ENCODE results near the gene TDO2. TPM values are rescaled to one million over a fixed set of nuclear protein-coding genes. Genes with fewer than 3 reads are reported as not detected.
"Not testable (repeated sequence)": the region's sequence is repeated elsewhere in the genome, so short reads cannot be mapped to it uniquely, and the experiment has no call there.

Gene TDO2
- total RNA-seq, 2 experiments from 2014 or later, result 0.16 to 0.18 TPM

- no peak overlapping the region for H3K4me3 Mint-ChIP-seq
- no peak overlapping the region for H3K27ac Mint-ChIP-seq
- no peaks in the 10 kb centered on the region for H3K4me1 Mint-ChIP-seq
- no peaks in the 10 kb centered on the region for H3K36me3 Mint-ChIP-seq
- DNase-seq, result no peak
- H3K9me3 Mint-ChIP-seq, result peaks cover 2% of the 10 kb centered on the region
- peaks cover 28% of the 10 kb centered on the region for H3K27me3 Mint-ChIP-seq
Measured at GRCh38 chr4:155891058-155891457, 12.4 kb upstream of the TDO2 start.

DNA sequence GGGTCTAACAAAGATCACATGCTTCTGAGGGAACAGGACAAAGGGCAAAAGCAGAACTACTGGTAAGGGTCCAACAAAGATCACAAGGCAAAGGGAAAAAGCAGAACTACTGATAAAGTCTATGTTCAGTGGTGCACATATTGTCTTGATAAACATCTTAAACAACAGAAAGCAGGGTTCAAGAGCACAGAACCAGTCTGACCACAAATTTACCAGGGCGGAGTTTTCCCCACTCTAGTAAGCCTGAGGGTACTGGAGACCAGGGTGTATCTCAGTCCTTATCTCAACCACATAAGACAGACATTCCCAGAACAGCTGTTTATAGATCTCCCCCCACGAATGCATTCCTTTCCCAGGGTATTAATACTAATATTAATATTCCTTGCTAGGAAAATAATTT is 5.1 kb upstream of the TDO2 start:
- not testable (repeated sequence) for H3K36me3 Mint-ChIP-seq, H3K27ac Mint-ChIP-seq, DNase-seq, H3K9me3 Mint-ChIP-seq, H3K4me3 Mint-ChIP-seq, H3K4me1 Mint-ChIP-seq, H3K27me3 Mint-ChIP-seq

GRCh38 chr4:155899891-155900290 is 3.6 kb upstream of the TDO2 start:
- Mint-ChIP-seq H3K36me3 (no peaks in the 10 kb centered on the region), H3K9me3 (peaks cover 7% of the 10 kb centered on the region), H3K4me1 (no peaks in the 10 kb centered on the region), H3K27me3 (peaks cover 3% of the 10 kb centered on the region), H3K4me3 (no peak overlapping the region), H3K27ac (no peak overlapping the region)
- no peak for DNase-seq

DNA sequence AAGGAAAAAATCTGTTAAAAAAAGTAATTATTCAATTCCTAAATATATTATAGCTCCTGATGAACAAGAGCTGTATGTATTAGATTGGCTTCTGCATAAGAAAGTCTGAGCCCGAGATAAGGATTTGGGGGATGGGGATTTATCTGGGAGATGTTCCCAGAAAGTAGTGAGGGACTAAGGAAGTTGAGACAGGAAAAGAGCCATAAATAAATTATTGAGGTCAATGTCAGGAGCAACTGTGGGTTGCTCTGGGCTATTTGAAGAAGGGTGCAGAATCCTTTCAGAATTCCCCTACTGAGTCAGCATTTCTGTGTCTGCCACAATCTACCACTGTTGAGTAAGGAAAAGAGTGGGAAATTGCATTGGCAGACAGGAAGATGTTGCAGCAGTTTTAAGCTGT is 3.1 kb upstream of the TDO2 start:
- DNase-seq, result no peak
- Mint-ChIP-seq H3K4me1 (no peaks in the 10 kb centered on the region), H3K36me3 (no peaks in the 10 kb centered on the region), H3K27me3 (peaks cover 2% of the 10 kb centered on the region), H3K27ac (no peak overlapping the region), H3K9me3 (peaks cover 7% of the 10 kb centered on the region), H3K4me3 (no peak overlapping the region)

DNA sequence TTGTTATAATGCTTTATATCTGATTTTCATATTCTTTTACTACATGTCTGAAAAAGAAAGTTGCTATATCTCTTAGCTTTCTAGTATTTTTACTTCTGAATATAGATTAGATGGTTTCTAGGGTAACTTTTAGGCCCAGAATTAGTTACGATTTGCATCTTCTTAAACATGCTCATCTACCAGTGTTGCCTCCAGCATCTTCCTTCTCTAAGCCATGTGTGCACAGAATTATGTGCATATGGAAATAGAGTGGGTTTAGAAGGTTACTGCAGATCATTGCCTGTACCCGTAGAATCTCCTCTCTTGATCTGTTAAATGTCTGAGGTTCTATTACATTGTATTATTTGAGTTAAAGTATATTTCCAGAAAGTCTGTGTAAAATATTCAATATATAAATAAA is 2.5 kb upstream of the TDO2 start:
- Mint-ChIP-seq H3K9me3 (peaks cover 7% of the 10 kb centered on the region), H3K36me3 (no peaks in the 10 kb centered on the region), H3K27me3 (no peaks in the 10 kb centered on the region), H3K27ac (no peak overlapping the region), H3K4me1 (no peaks in the 10 kb centered on the region), H3K4me3 (no peak overlapping the region)
- no peak for DNase-seq

- H3K4me3 Mint-ChIP-seq, result no peak overlapping the region
- DNase-seq, result no peak
- H3K36me3 Mint-ChIP-seq, result no peaks in the 10 kb centered on the region
- no peaks in the 10 kb centered on the region for H3K9me3 Mint-ChIP-seq
- H3K27ac Mint-ChIP-seq, result no peak overlapping the region
- H3K4me1 Mint-ChIP-seq, result peaks cover 2% of the 10 kb centered on the region
- H3K27me3 Mint-ChIP-seq, result peaks cover 13% of the 10 kb centered on the region
Measured at GRCh38 chr4:155904331-155904730, 835 bp downstream of the TDO2 start.

GRCh38 chr4:155906554-155907247 is 3.2 kb downstream of the TDO2 start:
- no peak overlapping the region for H3K4me3 Mint-ChIP-seq
- no peaks in the 10 kb centered on the region for H3K36me3 Mint-ChIP-seq
- peaks cover 2% of the 10 kb centered on the region for H3K4me1 Mint-ChIP-seq
- peaks cover 22% of the 10 kb centered on the region for H3K27me3 Mint-ChIP-seq
- no peak overlapping the region for H3K27ac Mint-ChIP-seq
- no peak for DNase-seq
- no peaks in the 10 kb centered on the region for H3K9me3 Mint-ChIP-seq

- DNase-seq, result no peak
- Mint-ChIP-seq H3K36me3 (no peaks in the 10 kb centered on the region), H3K4me3 (no peak overlapping the region), H3K9me3 (no peaks in the 10 kb centered on the region), H3K27me3 (peaks cover 22% of the 10 kb centered on the region), H3K4me1 (peaks cover 7% of the 10 kb centered on the region), H3K27ac (no peak overlapping the region)
Measured at GRCh38 chr4:155907556-155907955, 4.1 kb downstream of the TDO2 start.

DNA sequence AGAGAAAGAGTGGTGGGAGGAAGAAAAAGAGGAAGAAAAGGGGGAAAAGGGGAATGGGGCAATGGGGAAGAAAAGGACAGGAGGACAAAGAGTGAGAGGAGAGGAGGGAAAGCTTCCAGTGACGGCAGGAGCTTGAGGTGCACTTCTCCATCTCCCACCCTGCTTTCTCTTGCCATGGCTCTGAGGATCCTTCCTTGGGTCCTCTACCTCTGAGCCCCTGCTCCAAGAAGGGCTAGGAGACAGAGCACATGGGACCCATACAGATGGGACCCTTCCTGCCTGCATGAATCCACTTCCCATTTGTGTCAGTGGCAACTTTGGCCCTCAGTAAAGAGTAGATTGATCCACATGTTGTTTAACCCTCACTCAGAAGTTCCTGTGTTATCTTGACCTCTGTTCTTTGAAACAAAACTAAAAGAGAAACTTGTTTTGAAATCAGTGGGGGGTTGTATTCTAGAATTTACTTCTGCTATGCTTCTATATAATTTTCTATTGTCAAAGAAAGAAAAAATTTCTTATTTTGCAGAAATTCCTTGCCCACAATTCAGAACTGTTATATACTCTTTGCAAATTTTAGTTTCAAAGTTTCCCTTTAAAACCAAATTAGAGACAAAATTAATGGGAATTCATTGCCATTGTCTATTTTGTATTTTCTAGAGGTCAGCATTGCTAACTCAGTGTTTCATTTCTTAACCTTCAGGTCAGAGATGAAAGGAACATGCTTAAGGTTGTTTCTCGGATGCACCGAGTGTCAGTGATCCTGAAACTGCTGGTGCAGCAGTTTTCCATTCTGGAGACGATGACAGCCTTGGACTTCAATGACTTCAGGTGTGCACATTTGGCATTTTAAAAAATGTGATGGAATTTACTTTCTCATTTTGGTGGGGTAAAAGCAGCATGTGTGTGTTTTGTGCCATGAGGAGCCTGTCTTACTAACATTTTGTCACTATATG is 5.0 kb downstream of the TDO2 start:
- H3K4me3 Mint-ChIP-seq, result no peak overlapping the region
- peak overlapping the region; percentile 27 for H3K27ac Mint-ChIP-seq

GRCh38 chr4:155909615-155910226 is 6.2 kb downstream of the TDO2 start:
- H3K9me3 Mint-ChIP-seq, result no peaks in the 10 kb centered on the region
- no peak overlapping the region for H3K27ac Mint-ChIP-seq
- H3K4me1 Mint-ChIP-seq, result peaks cover 9% of the 10 kb centered on the region

More for the DNA sequence above, 5.0 kb downstream of the TDO2 start:
- H3K9me3 Mint-ChIP-seq, result no peaks in the 10 kb centered on the region
- H3K27me3 Mint-ChIP-seq, result peaks cover 22% of the 10 kb centered on the region
- no peak for DNase-seq
- peaks cover 9% of the 10 kb centered on the region for H3K4me1 Mint-ChIP-seq
- H3K36me3 Mint-ChIP-seq, result no peaks in the 10 kb centered on the region

DNA sequence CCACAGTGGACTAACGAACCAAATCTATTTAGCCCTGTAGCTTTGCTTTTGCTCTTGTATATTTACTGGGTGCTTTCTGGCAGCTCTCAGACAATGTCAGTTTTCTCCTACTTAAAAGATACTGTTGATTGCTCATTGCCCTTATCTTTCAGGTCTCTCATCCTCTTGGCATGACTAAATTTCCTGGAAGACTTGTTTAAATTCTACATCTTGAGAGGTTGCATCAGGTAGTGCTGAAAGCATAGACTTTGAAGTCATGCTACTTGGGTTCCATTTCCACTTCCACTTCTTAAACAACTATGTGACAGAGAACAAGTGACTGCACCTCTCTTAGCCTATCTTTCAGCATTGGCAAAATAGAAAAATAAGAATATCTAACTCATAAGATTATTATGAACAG is 8.4 kb downstream of the TDO2 start:
- H3K27me3 Mint-ChIP-seq, result peaks cover 21% of the 10 kb centered on the region
- H3K27ac Mint-ChIP-seq, result peak overlapping the region; percentile 61
- H3K4me3 Mint-ChIP-seq, result no peak overlapping the region
- H3K9me3 Mint-ChIP-seq, result no peaks in the 10 kb centered on the region
- no peak for DNase-seq
- no peaks in the 10 kb centered on the region for H3K36me3 Mint-ChIP-seq
- H3K4me1 Mint-ChIP-seq, result peaks cover 9% of the 10 kb centered on the region

More at GRCh38 chr4:155909615-155910226, 6.2 kb downstream of the TDO2 start:
- Mint-ChIP-seq H3K36me3 (no peaks in the 10 kb centered on the region), H3K27me3 (peaks cover 26% of the 10 kb centered on the region), H3K4me3 (no peak overlapping the region)
- DNase-seq, result no peak

- Mint-ChIP-seq H3K27me3 (peaks cover 12% of the 10 kb centered on the region), H3K4me1 (peaks cover 7% of the 10 kb centered on the region), H3K4me3 (no peak overlapping the region), H3K27ac (no peak overlapping the region), H3K9me3 (no peaks in the 10 kb centered on the region), H3K36me3 (no peaks in the 10 kb centered on the region)
- no peak for DNase-seq
Measured at GRCh38 chr4:155914782-155915181, 11.3 kb downstream of the TDO2 start.

DNA sequence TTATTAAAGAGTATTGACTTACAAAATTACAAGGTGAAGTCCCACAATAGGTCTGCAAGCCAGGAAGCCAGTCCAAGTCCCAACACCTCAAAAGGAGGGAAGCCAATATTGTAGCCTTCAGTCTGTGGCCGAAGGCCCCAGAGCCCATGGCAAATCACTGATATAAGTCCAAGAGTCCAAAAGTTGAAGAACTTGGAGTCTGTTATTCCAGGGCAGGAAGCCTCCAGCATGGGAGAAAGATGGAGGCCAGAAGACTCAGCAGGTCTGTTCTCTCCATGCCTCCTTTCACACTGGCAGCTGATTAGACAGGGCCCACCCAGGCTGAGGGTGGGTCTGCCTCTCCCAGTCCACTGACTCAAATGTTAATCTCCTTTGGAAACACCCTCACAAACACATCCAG is 18.1 kb downstream of the TDO2 start:
- H3K27me3 Mint-ChIP-seq, result peaks cover 3% of the 10 kb centered on the region
- peaks cover 20% of the 10 kb centered on the region for H3K36me3 Mint-ChIP-seq
- H3K9me3 Mint-ChIP-seq, result peaks cover 2% of the 10 kb centered on the region
- no peak overlapping the region for H3K27ac Mint-ChIP-seq
- DNase-seq, result no peak
- no peak overlapping the region for H3K4me3 Mint-ChIP-seq
- H3K4me1 Mint-ChIP-seq, result no peaks in the 10 kb centered on the region

GRCh38 chr4:155924637-155925036 is 21.1 kb downstream of the TDO2 start:
- Mint-ChIP-seq H3K36me3 (peaks cover 35% of the 10 kb centered on the region), H3K4me1 (no peaks in the 10 kb centered on the region), H3K27me3 (no peaks in the 10 kb centered on the region), H3K27ac (no peak overlapping the region), H3K9me3 (peaks cover 2% of the 10 kb centered on the region), H3K4me3 (no peak overlapping the region)
- DNase-seq, result no peak

GRCh38 chr4:155929833-155930232 is 26.3 kb downstream of the TDO2 start:
- no peak overlapping the region for H3K4me3 Mint-ChIP-seq
- H3K36me3 Mint-ChIP-seq, result peaks cover 36% of the 10 kb centered on the region
- H3K4me1 Mint-ChIP-seq, result no peaks in the 10 kb centered on the region
- no peaks in the 10 kb centered on the region for H3K27me3 Mint-ChIP-seq
- DNase-seq, result no peak
- no peaks in the 10 kb centered on the region for H3K9me3 Mint-ChIP-seq
- no peak overlapping the region for H3K27ac Mint-ChIP-seq

Data from activated naive CD8-positive, alpha-beta T cell treated with anti-CD3 and anti-CD28 coated beads for 36 hours (primary cell).